LHCN-M2 (cell line): ENCODE results near the gene TSPAN18. TPM values are rescaled to one million over a fixed set of nuclear protein-coding genes. Genes with fewer than 3 reads are reported as not detected.

Source experiments
- DNase-seq: peaks from one replicate; pipeline ENCODE4 v3.0.0-alpha.2; 2012; ENCODE audit warnings: low read depth
- total RNA-seq: library from RNA; depleted of rRNA; stranded (reverse); fragments of >200 nt; gene quantifications from 2 replicates; pipeline ENCODE4 v1.2.3, GENCODE V29; 2014

The TSPAN18 gene
- total RNA-seq, 1 experiment from 2014 or later, result not detected

DNA sequence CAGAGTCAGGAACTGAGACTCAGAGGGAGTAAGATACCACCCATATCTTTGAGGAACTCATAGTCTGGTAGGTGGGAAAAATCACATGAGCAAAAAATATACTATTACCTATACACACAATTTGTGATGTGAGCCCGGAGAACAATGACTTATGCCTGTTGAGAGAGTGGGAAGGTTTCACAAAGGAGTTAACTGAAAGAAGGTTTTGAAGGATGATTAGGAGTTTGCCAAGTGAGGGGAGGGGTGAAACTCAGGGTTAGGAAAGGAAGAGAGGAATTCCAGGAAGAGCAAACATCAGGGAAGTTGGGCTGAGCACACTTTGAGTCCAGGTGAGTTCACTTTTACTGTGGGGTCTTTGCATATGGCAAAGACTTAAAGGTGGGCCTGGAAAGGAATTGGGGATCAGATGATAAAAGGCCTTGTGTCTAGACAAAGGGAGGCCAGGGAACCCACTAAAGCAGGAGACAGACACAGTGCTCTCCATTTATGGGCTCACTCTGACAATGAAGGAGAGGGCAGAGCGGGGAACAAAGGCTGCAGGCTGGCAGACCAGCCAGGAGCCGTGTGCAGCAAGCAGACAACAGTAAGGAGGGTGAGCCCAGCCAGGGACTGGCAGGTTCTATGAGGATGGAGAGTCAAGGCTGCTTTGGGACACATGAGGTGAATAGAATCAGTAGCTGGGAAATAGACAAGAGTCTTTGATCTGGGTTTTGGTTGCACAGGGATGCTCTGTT, 33.1 kb downstream of the TSPAN18 start:
- DNase-seq, result no peak

GRCh38 chr11:44760477-44760872, 33.7 kb downstream of the TSPAN18 start:
- no peak for DNase-seq

GRCh38 chr11:44760917-44761550, 34.3 kb downstream of the TSPAN18 start:
- DNase-seq, result peak; percentile 77

- DNase-seq, result no peak
These were observed 34.8 kb downstream of the TSPAN18 start for GRCh38 chr11:44761551-44761961.

DNA sequence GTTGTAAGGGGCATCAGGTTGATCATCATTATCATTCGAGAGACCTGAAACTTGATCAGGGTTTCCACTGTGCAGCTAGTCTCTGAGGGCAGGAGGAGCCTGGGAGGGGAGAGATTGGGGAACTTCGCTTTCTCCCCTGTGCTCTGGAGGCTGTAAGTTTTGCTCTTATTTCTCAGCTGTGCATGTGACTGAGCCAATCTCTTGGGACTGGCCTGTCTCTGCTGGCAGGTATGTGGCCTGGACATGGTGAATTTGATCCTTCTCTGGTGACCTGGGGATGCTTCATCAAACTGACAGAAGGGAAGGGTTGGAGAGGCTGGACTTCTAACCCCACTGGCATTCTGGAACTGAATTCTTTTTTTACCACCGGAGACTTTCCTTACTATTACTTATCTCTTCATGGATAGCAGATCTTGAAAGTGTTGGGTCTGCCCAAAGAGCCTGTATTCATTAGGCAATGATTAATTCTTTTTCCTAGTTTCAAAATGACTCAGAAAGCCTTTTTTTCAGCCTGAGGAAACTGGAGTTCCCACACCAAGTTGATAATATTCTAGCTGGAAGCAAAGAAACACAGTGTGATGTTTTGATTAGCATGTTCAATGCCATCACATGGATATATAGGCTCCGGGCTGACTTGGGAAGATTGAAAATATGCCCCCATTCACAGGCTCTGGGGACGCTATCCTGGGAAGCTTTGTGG, 36.5 kb downstream of the TSPAN18 start:
- DNase-seq, result no peak

- no peak for DNase-seq
These were observed 37.8 kb downstream of the TSPAN18 start for GRCh38 chr11:44764583-44764982.

- DNase-seq, result no peak
These were observed 38.3 kb downstream of the TSPAN18 start for GRCh38 chr11:44765026-44765595.

GRCh38 chr11:44765676-44766075, 38.9 kb downstream of the TSPAN18 start:
- DNase-seq, result no peak

DNA sequence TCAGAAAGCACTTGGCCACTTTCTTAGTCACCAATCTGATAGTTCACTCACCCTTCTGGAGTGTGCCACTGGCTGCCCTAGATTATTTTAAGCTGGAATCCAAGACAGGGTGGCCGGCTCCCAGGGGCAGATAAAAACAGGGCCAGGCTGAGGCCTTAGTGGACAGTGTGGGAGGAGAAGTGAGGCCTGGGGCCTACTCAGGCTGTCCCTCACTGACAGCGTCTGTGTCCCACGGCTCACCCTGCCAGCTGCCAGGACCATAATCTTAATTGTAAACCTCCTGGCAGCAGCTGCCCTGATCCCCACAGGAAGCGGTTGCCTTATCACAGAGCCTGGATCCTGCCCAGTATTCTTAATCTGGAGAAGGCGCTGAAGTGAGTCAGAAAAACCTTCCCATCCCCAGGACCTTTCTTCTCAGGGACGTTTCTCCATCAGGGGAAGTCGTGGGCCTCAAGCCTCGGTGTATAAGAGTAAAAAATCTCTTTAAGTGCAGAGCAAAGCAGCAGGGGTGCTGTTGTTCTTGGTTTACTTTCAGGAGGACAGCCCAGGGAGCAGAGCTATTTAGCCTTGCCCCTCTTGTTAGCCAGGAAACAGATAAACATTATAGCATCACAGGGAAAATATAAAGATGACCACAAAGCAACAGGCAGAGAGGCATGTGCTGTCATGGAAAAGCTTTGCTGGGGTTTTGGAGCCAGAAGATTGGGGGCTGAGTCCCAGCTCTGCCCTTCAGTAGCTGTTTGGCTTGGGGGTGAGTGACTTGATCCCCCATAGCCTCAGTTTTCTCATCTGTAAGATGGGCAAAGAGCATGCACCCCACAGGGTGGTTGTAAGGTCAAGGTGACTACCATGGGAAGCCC, 39.6 kb downstream of the TSPAN18 start:
- peak; percentile 84 for DNase-seq

DNA sequence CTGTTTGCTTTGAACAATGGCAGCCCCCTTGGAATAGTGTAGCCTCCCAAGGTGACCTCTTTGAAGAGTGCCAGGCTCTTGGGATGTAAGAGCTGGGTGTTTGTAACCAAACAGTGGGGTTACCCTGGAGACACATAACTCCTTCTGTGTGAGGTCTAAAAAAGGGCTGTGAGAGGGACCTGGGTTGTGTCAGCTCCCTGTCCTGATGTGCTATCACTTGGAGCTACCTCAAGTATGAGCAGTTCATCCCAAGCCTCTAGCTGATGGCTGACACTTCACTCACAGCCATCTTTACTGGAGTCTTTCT, 40.2 kb downstream of the TSPAN18 start:
- DNase-seq, result peak; percentile 18

DNA sequence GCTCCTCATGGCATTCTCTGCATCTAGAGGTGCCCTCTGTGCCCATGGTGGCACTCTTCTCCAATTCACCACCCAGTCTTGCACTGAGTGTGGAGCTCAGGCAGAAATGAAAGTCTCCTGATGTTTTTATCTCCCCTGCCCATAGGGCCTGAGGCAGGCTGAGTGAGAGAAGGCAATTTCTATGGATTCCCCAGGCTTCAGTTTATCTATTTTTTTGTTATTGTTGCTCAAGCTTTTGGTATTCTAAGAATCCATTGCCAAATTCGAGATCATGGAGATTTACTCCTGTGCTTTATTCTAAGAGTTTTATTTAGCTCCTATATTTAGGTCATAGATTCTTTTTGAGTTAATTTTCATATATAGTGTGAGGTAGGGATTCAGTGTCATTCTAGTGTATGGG, 40.7 kb downstream of the TSPAN18 start:
- no peak for DNase-seq

DNA sequence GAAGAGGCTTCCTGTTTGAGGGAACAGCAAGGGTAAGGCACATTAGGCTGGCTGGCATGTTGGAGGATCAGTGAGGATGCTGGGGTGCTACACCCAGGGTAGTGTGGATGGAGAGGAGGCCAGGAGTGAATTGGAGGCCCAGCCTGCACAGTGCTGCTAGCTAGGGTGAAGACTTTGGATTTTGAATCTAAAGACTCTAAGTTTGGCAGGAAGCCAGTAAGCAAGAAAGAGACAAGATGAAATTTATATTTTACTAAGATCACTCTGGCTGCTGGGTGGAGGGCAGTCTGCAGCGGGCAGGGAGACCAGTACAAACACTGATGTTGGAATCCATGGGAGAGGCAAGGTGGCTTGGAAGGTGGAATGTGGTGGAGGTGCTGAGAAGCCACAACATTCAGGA, 43.6 kb downstream of the TSPAN18 start:
- DNase-seq, result no peak

DNA sequence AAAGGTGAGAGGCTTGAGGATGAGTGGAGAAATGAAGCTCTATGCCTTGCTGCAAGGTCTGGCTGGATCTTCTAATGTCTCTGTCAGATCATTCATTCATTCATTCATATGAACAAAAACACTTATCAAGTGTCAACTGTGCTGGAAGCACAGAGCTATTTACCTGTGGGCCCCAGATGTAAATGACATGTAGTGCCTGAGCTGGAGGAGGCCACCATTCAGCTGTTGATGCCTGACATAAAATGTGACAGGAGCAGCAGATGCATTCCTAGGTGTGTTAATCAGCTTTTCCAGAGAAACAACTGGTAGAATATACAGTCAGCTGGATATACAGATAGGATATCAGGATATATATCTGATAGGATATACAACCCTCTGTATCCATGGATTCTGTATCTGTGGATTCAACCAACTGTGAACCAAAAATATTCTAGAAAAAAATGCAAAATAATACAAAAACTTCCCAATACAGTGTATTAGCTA, 44.5 kb downstream of the TSPAN18 start:
- no peak for DNase-seq

- no peak for DNase-seq
These were observed 45.1 kb downstream of the TSPAN18 start for GRCh38 chr11:44771841-44772240.

DNA sequence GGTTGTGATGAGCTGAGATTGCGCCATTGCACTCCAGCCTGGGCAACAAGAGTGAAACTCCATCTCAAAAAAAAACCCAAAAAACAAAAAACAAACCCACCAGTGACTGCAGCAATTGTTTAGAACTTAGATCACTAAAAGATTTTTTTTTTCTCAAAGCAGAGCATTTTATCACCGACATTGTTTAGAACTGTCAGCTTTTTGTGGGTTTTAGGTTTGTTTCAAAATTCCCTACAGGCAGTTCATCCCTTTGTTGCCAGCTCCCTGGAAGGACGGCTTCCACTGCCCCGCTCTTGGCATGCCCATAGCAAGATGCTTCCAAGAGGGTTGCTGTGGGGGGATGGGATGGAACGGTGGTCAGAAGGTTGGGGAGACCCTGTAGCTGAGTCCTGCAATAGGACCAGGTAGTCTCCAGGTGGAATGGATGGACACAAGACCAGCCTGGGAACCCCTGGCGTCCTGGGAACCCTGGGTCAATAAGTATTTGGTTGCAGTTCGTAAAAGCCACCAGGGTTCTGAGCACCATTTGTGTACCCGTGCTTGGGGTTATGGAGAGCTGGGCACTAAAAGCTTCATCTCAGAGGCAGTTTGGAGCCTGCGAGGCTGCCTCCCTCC, 46.7 kb downstream of the TSPAN18 start:
- no peak for DNase-seq

GRCh38 chr11:44774108-44774507, 47.3 kb downstream of the TSPAN18 start:
- DNase-seq, result no peak

DNA sequence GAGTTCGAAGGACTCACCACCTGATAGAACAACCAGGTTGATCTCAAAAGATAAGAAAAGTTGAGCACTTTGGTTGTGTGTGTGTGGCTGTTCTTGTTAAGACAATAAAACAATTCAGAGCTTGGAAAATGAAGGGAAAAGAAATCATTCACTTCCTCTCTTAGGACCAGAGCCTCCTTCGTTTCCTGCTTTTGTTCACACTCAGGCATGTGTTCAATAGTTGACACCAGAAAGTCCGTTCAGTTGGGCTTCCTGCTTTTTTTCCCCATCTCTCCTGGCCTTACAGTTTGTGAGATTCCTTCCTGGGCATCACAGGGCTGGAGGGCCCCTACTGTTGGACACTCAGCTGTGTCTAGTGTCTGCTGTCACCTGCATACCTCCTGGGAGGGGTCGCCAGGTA, 48.0 kb downstream of the TSPAN18 start:
- no peak for DNase-seq

- DNase-seq, result peak; percentile 36
These were observed 48.7 kb downstream of the TSPAN18 start for GRCh38 chr11:44775366-44775984.

DNA sequence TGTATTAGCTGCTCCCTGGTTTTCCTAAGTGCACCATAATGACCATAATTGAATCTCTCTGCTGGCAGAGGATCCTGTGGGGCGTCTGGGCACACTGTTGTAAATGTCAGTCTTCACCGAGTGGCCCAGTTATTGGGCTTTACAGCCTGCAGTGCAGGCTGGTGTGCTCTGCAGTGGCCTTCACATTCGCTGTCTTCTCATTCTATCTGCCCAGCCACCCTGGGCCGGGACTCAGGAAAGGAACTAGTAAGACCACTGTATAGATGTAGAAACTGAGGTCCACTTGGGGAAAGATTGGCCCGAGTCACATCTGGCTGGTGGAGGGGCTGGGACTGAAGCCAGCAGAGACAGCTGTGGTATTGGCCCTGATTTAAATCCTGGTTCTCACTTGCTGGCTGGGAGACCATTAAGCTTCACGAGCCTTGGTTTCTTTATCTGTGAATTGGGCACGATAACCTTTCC, 49.3 kb downstream of the TSPAN18 start:
- no peak for DNase-seq

- DNase-seq, result no peak
These were observed 49.9 kb downstream of the TSPAN18 start for GRCh38 chr11:44776551-44777208.
